ENCODE measurements around the gene EPS8L3.
"Not testable (repeated sequence)": the region's sequence is repeated elsewhere in the genome, so short reads cannot be mapped to it uniquely, and the experiment has no call there.

The EPS8L3 gene

DNA sequence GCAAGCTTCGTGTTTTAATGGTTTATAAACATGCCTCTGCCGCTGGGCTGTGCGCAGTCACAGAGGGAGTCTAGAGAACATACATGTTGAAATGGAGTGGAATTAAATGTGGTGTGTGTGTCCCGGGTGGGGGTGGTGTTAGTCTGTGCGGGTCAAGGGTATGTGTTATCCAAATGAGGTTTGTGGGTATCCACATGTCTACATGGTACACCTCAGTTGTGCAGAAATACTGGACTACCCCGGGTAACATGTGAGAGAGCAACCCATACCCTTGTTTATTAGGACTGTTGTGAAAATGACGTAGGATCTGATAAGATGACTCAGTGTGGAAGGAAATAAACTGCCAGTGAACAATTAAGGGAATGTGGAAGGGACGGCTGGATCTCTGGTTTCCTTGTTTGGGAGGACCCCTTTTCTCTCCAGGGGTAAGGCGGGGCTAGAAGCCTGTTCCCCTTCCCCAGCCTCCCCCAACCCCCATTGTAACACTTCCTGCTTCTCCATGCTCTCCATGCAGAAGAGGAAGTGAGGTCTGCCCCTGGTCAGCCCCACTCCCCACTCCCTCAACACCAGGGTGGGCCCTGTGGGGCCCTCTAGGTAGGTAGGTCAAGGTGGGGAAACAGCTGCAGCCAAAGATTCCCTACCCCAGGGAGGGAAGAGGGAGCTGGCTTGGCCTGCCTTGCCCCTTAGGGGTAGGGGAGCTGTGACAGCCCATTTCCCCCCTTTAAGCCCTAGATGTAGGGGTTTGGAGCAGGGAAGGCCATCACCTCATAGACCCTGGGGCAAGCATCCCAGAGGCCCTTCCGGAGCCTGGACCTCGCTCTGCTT, 690 bp downstream of the EPS8L3 start:
- DNase-seq: no peak

- DNase-seq: no peak
Observed at GRCh38 chr1:109762039-109762585, 1.6 kb downstream of the EPS8L3 start.

GRCh38 chr1:109761227-109762038, 2.3 kb downstream of the EPS8L3 start:
- no peak for DNase-seq

- no peak for DNase-seq
Observed at GRCh38 chr1:109760581-109761226, 3.0 kb downstream of the EPS8L3 start.

- DNase-seq: no peak
Observed at GRCh38 chr1:109759513-109760334, 4.0 kb downstream of the EPS8L3 start.

DNA sequence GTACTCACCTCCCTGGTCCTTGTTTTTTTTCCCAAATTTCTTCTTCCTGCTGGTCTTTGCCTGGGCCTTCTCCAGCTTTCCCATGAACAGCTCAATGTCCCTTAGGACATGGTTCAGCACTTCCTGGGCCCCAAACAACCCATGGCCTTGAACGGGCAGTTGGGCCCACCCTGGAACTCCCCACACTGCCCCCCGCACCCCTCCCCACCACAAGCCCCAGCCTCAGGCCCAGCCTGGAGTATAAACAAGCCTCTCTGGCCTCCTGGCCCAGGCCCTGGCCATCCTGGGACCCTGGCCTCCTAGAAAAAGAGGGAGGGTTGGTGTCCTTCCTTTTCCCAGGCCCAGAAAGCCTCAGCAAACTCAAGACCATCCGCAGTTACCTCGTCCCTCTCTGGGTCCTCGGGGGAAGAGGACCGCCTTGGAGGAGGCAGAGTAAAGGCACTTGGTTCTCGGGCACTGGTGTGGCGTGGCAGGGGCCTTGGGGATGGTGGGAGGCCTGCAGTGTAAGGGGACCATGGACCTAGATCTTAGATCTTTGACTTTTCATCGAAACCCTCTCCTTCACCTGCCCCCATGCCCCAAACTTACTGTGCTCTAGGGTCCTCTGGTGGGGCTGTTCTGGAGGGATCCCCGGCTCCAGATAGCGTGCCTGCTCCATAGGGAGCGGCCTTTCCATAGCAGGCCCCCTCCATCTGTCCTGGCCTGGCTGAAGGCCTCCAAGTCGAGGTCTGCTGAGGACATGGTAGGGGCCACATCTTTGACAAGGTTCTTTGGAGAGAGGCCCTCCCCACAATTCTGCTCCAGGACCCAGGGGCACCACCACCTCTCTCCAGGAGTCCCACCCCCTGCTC, 5.6 kb downstream of the EPS8L3 start:
- no peak for DNase-seq

- no peak for DNase-seq
Observed at GRCh38 chr1:109756848-109757521, 6.7 kb downstream of the EPS8L3 start.

DNA sequence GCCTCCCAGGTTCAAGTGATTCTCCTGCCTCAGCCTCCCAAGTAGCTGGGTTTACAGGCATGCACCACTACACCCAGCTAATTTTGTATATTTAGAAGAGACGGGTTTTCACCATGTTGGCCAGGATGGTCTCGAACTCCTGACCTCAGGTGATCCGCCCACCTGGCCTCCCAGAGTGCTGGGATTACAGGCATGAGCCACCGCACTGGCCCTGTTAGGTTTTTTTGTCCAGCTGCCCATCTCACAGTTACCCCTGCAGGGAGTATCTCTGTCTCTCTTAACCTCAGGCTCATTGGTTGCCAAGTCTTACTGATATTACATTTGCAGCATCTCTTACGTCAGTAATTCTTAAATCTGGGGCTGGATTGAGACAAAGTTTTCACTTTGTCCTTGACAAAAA, 7.4 kb downstream of the EPS8L3 start:
- DNase-seq: not testable (repeated sequence)

- no peak for DNase-seq
Observed at GRCh38 chr1:109754738-109755137, 9.0 kb downstream of the EPS8L3 start.

GRCh38 chr1:109751531-109752260, 12.0 kb downstream of the EPS8L3 start:
- no peak for DNase-seq

GRCh38 chr1:109750920-109751319, 12.8 kb downstream of the EPS8L3 start:
- DNase-seq: no peak

GRCh38 chr1:109750241-109750882, 13.4 kb downstream of the EPS8L3 start:
- DNase-seq: no peak

DNA sequence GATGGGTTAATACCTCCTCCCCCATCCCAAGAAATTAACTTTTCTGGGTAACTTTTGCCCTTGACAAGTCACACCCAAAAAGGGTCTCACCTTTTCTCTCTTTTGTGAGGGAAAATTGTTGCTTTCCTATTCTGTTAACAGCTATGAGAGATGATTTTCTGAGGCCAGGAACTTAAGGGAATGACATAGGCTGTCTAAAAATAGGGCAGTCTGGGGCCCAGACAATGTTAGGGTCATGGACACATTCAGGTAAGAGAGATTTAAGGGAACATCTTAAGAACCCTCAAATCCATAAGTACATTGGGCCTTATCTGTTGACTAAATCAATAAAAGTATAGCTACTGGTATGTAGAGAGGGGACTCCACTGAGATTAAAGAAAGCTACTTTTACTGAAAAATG, 14.5 kb downstream of the EPS8L3 start:
- no peak for DNase-seq

- DNase-seq: not testable (repeated sequence)
Observed at GRCh38 chr1:109748311-109748710, 15.4 kb downstream of the EPS8L3 start.

DNA sequence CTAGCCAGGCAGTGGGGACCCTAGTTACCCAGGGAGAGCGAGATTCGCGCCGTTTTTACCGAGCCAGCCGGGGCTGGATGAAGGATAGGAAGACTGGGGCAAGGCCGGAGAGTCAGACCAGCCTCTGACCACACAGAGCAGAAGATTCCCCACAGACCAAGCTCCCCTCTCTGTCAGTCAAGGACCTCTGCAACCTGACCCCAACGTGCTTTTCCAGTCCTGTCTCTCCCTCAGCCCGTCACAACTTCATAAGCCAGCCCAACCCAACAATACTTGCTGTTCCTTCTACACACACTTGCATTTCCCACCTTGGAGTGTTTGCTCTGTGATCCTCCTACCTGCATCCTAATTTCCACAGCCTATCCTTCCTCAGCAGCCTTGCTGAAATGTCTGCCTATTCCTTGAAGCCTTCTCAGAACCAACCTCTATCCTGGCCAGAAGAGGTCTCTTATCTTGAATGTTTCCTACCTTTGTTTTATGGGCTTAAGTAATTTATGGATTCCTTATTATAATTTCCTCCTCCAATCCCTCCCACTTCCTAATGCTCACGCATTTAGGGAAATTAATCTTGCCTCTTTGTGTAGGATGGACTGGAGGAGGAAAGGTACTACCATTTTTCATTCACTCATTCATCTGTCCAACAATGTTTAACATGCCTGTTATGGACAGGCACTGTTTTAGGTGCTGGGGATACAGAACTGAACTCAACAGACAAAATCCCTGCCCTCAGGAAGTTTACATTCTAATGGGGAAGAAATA, 22.9 kb downstream of the EPS8L3 start, which contains the start of gene GSTM3:
GSTM3 (minus strand) TSS at position 424 of the 759 bp plus-strand sequence. CDS start 751 bp downstream, outside the sequence.
- DNase-seq: no peak

DNA sequence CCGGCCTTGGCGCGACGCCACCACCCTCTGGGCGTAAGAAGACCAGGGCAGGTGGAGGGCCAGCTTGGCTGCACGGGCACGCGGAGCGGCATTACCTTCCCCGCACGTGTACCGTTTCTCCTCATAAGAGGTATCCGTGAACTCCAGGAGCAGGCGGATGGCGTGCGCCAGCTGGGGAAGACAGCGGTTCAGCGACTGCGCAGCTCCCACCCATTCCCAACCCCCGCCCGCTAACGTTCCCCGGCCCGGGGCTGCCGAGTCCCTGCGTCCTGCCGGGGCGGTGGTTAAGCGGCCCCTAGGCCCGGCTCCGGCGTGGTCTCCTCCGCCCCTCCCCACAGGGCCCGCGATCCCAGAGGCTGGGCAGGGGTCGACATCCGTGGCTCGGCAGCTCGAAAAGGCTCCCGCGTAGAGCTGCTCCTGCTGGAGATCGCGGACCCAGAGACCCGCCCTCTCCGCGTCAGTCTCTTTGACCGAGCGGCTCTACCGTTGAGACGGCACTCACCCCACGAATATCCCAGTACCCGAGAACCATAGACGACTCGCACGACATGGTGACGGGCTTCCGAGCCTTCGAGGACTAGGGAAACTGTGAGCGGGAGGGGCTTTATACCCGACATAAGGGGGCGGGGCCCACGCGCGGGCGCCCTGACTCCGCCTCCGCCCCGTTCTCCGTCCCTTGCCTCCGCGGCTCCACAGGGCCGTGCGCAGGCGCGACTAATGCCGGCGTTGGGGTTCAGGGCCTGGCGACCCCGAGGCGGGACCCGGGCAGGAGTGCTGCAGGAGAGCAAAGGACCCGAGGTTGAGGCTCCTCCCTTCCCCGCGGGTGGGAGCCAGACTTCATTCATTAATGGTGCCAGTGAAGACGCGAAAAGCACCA, 23.7 kb downstream of the EPS8L3 start:
- peak; percentile 81 for DNase-seq

DNA sequence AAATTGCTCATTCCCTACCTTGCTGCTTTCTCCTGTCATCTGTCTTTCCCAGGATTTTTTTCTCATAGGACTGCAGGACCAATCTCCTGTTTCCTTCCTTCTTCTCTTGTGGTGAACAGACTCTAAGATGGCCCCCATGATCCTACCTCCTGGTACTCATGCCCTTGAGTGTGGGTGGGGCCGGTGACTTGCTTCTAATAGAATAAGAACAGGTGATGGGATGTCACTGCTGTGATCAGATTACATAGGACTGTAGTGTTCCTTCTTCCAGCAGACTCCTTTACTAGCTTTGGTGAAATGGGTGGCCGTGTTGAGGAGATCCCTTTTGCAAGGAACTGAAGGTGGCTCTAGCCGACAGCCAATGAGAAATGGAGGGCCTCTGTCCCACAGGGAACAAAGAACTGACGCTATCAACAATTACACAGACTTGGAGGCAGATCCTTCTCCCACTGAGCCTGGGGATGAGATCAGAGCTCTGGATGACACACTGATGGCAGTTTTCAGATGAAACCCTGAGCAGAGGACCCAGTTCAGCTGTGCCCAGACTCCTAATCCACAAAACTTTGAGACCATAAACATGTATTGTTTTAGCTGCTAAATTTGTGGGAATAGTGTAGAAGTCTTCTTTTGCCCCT, 30.4 kb downstream of the EPS8L3 start:
- no peak for DNase-seq
